ENCODE results near the gene DNAH9.
"Not testable (repeated sequence)": the region's sequence is repeated elsewhere in the genome, so short reads cannot be mapped to it uniquely, and the experiment has no call there.

Gene DNAH9

GRCh38 chr17:11940904-11941303 is 342.6 kb downstream of the DNAH9 start:
- TF ChIP-seq, protein P1, sequence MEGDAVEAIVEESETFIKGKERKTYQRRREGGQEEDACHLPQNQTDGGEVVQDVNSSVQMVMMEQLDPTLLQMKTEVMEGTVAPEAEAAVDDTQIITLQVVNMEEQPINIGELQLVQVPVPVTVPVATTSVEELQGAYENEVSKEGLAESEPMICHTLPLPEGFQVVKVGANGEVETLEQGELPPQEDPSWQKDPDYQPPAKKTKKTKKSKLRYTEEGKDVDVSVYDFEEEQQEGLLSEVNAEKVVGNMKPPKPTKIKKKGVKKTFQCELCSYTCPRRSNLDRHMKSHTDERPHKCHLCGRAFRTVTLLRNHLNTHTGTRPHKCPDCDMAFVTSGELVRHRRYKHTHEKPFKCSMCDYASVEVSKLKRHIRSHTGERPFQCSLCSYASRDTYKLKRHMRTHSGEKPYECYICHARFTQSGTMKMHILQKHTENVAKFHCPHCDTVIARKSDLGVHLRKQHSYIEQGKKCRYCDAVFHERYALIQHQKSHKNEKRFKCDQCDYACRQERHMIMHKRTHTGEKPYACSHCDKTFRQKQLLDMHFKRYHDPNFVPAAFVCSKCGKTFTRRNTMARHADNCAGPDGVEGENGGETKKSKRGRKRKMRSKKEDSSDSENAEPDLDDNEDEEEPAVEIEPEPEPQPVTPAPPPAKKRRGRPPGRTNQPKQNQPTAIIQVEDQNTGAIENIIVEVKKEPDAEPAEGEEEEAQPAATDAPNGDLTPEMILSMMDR (IDR thresholded peaks at IDR 0.05; ENCODE audit: low read depth, low read length), result no peak
- no peak for DNase-seq (ENCODE audit: extremely low read depth, low read depth)

GRCh38 chr17:11943086-11943485 is 344.8 kb downstream of the DNAH9 start:
- not testable (repeated sequence) for DNase-seq (ENCODE audit: extremely low read depth, low read depth)

- TF ChIP-seq, protein P1 (IDR thresholded peaks at IDR 0.05; ENCODE audit: low read depth, low read length), result no peak
- no peak for DNase-seq (ENCODE audit: extremely low read depth, low read depth)
Measured at GRCh38 chr17:11943759-11944347, 345.6 kb downstream of the DNAH9 start.

DNA sequence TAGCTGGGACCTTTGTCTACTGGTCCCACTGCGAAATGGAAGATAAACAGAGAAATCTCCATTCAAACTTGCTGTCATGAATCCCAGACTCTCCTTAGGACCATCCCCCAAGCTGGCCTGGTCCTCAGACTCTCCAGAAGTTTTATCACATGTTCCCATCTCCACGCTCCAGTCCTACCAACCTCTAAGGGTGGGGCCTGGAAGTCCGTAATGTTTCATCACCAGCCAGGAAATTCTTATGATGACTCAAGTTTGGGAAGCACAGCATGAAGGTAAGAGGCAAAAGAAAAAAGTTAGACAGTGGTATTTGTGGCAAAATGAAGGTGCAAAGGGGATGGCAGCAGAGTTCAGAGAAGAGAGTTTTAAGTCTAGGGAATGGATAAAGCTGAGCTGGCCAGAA is 346.3 kb downstream of the DNAH9 start:
- TF ChIP-seq, protein P1 (IDR thresholded peaks at IDR 0.05; ENCODE audit: low read depth, low read length), result no peak
- no peak for DNase-seq (ENCODE audit: extremely low read depth, low read depth)

DNA sequence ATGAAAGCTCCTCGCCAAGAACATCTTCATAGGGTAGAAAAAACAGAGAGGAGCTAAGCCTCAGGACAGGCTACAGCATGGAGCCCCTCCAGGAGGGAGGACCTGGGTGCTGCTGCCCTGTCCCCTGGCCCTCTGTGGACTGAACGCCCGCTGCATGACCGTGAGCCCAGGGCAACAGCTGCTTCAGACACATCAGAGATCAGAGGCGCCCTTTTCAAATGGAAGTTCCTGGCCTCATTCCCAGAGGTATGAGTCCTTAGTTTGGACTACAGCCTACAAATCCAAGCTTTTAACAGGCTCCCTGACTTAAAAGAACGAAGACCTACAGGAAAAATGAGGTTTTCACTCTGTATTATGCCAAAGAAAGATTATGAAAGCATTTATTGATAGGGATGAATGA is 350.5 kb downstream of the DNAH9 start:
- TF ChIP-seq, protein P1 (IDR thresholded peaks at IDR 0.05; ENCODE audit: low read depth, low read length), result no peak
- peak; percentile 10 for DNase-seq (ENCODE audit: extremely low read depth, low read depth)

DNA sequence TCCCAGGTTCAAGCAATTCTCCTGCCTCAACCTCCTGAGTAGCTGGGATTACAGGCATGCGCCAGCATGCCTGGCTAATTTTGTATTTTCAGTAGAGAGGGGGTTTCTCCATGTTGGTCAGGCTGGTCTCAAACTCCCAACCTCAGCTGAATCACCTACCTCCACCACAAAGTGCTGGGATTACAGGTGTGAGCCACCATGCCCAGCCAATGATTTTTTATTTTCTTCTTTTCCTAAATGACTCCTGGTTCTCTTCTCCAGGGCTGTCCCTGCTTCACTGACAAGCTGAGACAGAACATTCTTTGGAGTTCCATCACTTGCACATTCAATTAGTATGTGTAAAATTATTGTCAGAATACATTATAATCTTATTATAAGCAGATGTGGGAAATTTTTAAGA is 351.3 kb downstream of the DNAH9 start:
- DNase-seq (ENCODE audit: extremely low read depth, low read depth), result not testable (repeated sequence)

DNA sequence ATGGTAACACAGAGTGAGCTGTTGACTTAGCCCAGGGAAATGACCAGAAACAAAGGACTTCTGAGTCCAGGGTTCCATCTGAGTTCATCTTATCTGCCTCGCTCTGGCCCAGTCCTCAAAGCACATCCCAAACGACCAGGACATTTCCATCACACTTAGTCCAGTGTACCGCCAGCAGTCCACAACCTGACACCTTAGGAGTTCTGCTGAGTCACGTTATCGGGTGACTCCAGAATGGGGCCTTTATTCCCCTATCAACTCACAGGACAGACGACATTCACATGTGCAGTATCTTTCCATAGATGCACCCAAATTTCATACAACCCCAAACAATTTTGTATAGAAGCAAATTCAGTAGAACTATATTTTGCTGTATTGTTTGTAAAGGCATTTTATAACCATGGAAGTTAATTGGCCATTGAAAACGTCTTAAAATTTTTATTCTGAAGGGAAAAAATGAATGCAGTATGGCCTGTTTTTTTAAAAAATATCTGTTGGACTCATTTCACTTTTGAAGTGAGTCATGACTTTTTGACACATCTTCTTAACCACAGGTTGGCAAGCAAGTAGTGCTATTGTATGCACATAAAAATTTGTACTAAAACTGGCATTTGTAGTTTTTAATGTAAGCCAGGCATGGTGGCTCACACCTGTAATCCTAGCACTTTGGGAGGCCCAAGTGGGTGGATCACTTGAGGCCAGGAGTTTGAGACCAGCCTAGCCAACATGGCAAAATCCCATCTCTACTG is 352.7 kb downstream of the DNAH9 start:
- no peak for DNase-seq (ENCODE audit: extremely low read depth, low read depth)

DNA sequence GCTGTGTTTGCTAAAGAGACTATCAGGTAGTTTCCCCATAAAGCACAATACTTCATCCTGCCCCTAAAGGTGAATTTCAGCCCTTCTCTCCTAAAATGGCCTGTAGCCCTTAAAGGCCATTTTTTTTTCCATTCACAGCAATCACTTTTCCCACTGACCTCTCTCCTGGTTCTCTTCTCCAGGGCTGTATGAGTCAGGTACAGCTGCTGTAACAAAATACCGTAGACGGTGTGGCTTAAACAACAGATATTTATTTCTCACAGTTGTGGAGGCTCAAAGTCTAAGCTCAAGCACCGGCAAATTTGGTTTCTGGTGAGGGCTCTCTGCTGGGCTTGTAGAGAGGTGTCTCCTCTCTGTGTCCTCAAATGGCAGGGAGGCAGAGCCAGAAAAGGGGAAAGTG is 354.3 kb downstream of the DNAH9 start:
- TF ChIP-seq, protein P1 (IDR thresholded peaks at IDR 0.05; ENCODE audit: low read depth, low read length), result no peak
- DNase-seq (ENCODE audit: extremely low read depth, low read depth), result no peak

More for the DNA sequence above, 352.7 kb downstream of the DNAH9 start:
- TF ChIP-seq, protein P1 (IDR thresholded peaks at IDR 0.05; ENCODE audit: low read depth, low read length), result no peak

Measured in AG09319 (cell line).